Sigmoid colon (tissue), 7 donors: ENCODE results near the gene MMP24. TPM values are rescaled to one million over a fixed set of nuclear protein-coding genes. Genes with fewer than 3 reads are reported as not detected.

ENCODE experiments used
- DNase-seq: peaks from one replicate; pipeline ENCODE4 v3.0.0-alpha.2; 2019
- H3K27ac ChIP-seq, 4 donors: fragments of 200-600 bp; sonication (generic); one replicate each; pipeline ENCODE4 v1.5.1; 2016 to 2019; ENCODE audit warnings: mild to moderate bottlenecking in 1 of 4
- H3K27me3 ChIP-seq, 3 donors: fragments of 200-600 bp; sonication (generic); one replicate each; pipeline ENCODE4 v1.5.1; 2019; ENCODE audit warnings: mild to moderate bottlenecking in 1 of 3
- H3K36me3 ChIP-seq, 4 donors: fragments of 200-600 bp; sonication (generic); one replicate each; pipeline ENCODE4 v1.5.1; 2016 to 2019
- H3K4me1 ChIP-seq, 4 donors: fragments of 200-600 bp; sonication (generic); one replicate each; pipeline ENCODE4 v1.5.1; 2017 to 2019
- H3K4me3 ChIP-seq, 4 donors: fragments of 200-600 bp; sonication (generic); one replicate each; pipeline ENCODE4 v1.5.1; 2017 to 2019; ENCODE audit warnings: mild to moderate bottlenecking in 2 of 4, moderate library complexity in 1 of 4
- H3K9me3 ChIP-seq, 4 donors: fragments of 200-600 bp in 3 of 4; sonication (generic) in 3 of 4; one replicate each; pipeline versions ENCODE4 v1.5.1 to v1.6.1; 2013 to 2019
- EP300 ChIP-seq, 4 donors: sonication (generic); formaldehyde crosslinking; IDR thresholded peaks; one replicate each; pipeline ENCODE4 v1.6.1; 2017; ENCODE audit warnings: antibody characterized with exemption in 4 of 4
- POLR2A ChIP-seq, 2 donors: fragments of 450-650 bp; IDR thresholded peaks; one replicate each; pipeline ENCODE4 v1.6.1; 2016; ENCODE audit warnings: antibody characterized with exemption in 2 of 2, mild to moderate bottlenecking in 2 of 2, moderate library complexity in 2 of 2
- POLR2AphosphoS5 ChIP-seq, 4 donors: sonication (generic); formaldehyde crosslinking; IDR thresholded peaks; one replicate each; pipeline ENCODE4 v1.6.1; 2017; ENCODE audit warnings: antibody characterized with exemption in 4 of 4
- WGBS, 2 donors: extraction: QIAGEN DNeasy Blood & Tissue Kit; methylation state at CpG; one replicate each; pipeline ENCODE4 v1.1.7; 2013; 5-methylcytosine and 5-hydroxymethylcytosine counted together
- intact Hi-C: fragments of 100-400 bp; cut with DNase I; formaldehyde crosslinking; loops from one replicate; pipeline ENCODE4 v1.15.1; 2023
- polyA plus RNA-seq, 3 donors: library from polyadenylated mRNA; stranded (reverse); fragments of 200-250 nt; gene quantifications; one replicate each; pipeline ENCODE4 v1.2.3, GENCODE V29; 2013
- total RNA-seq, 4 donors: library from RNA; depleted of rRNA; stranded (reverse); fragments of >200 nt; gene quantifications; one replicate each; pipeline ENCODE4 v1.1.0, GENCODE V29; 2016
- TF ChIP-seq, protein P1 (sequence below), 4 experiments: fragments of 450-650 bp in 3 of 4; fragments of 200-600 bp in 1 of 4; IDR thresholded peaks; one replicate each; pipeline ENCODE4 v1.5.1; 2016 to 2019; ENCODE audit warnings: antibody characterized with exemption in 4 of 4, mild to moderate bottlenecking in 3 of 4, moderate library complexity in 2 of 4
- donor health status: healthy with polysubstance abuse.
- donor health status: Bipolar disorder and iron deficiency.
- donor health status: healthy.

Gene MMP24
- total and polyA plus RNA-seq, 7 donors = under 0.01 to 1.4 (median 0.46) TPM

DNA sequence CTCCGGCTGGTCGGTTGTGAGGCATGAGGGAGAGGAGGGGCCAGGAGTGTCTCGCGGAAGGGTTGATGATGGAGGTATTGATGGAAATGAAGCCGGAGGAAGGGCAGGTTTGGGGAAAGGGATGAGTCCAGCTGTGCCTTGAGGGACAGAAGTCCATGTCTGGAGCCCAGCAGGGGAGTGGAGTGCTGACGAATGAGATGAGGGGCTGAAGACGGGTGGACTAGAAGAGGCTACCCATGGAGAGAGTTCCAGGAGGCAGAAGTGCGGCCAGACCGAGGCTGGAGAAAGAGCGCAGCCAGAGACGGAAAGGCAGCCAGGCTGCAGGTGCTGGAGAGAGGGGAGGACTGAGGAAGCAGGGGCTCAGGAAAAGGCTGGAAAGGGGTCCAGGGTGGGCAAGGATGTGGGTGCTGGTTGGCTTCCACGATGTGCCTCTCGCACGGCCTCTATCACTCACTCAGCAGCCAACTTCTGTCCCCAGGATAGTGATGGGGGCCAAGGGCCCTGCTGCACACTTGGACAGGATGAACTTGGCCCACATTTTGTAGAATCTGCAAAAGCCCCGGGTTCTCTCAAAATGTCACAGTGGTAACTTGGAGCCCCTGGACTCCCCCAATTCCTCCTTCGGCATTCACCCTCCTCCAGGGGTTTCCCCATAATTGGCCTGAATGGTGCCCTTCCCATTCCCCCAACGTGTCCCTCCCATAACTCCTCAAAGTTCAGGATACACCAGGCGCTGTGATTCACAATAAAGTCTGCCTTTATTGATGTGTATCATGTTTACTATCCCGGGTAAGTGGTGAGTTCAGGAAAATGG lies 58.7 kb downstream of the MMP24 start:
- no peak for DNase-seq
- TF ChIP-seq POLR2A (IDR thresholded peaks at IDR 0.05) = no peak
- TF ChIP-seq, protein P1, sequence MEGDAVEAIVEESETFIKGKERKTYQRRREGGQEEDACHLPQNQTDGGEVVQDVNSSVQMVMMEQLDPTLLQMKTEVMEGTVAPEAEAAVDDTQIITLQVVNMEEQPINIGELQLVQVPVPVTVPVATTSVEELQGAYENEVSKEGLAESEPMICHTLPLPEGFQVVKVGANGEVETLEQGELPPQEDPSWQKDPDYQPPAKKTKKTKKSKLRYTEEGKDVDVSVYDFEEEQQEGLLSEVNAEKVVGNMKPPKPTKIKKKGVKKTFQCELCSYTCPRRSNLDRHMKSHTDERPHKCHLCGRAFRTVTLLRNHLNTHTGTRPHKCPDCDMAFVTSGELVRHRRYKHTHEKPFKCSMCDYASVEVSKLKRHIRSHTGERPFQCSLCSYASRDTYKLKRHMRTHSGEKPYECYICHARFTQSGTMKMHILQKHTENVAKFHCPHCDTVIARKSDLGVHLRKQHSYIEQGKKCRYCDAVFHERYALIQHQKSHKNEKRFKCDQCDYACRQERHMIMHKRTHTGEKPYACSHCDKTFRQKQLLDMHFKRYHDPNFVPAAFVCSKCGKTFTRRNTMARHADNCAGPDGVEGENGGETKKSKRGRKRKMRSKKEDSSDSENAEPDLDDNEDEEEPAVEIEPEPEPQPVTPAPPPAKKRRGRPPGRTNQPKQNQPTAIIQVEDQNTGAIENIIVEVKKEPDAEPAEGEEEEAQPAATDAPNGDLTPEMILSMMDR (IDR thresholded peaks at IDR 0.05) = no peak
- no peak for TF ChIP-seq EP300 (IDR thresholded peaks at IDR 0.05)
- TF ChIP-seq POLR2AphosphoS5 (IDR thresholded peaks at IDR 0.05) = no peak
- Histone ChIP-seq H3K27me3 (no peaks in the 10 kb centered on the region), H3K36me3 (peaks cover 3 to 7% (median 4%) of the 10 kb centered on the region in 4 donors), H3K4me1 (peaks cover 0 to 23% (median 21%) of the 10 kb centered on the region in 4 donors), H3K9me3 (no peaks in the 10 kb centered on the region), H3K27ac (peak overlapping the region; percentile 80 to 86 (median 82)), H3K4me3 (peak overlapping the region; percentile 70 to 91 (median 74))
- intact Hi-C loops = no loop called here
- WGBS, 2 donors = 45 to 56% methylated on average over 19 of the region's 19 CpGs

DNA sequence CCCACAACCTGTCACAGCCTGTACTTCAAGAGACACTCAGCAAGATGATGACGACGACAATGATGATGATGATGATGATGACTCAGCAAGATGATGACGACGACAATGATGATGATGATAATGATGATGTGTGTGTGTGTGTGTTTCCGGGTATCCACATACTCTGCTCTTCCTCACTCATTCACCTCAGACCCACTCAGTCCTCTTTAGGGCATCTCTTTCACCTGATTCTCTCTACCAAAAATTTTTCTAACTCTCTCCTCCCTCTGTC lies 59.3 kb downstream of the MMP24 start:
- no peaks in the 10 kb centered on the region for H3K27me3 ChIP-seq
- peaks cover 0 to 2% (median 0%) of the 10 kb centered on the region in 4 donors for H3K36me3 ChIP-seq
- peaks cover 0 to 23% (median 21%) of the 10 kb centered on the region in 4 donors for H3K4me1 ChIP-seq
- H3K27ac ChIP-seq = no peak overlapping the region
- no peak overlapping the region for H3K4me3 ChIP-seq
- intact Hi-C loops = no loop called here
- TF ChIP-seq, protein P1 (IDR thresholded peaks at IDR 0.05) = no peak
- TF ChIP-seq POLR2AphosphoS5 (IDR thresholded peaks at IDR 0.05) = no peak
- no peak for TF ChIP-seq EP300 (IDR thresholded peaks at IDR 0.05)
- TF ChIP-seq POLR2A (IDR thresholded peaks at IDR 0.05) = no peak
- 34 to 69% methylated on average over 5 of the region's 5 CpGs for WGBS, 2 donors
- no peaks in the 10 kb centered on the region for H3K9me3 ChIP-seq
- DNase-seq = no peak

DNA sequence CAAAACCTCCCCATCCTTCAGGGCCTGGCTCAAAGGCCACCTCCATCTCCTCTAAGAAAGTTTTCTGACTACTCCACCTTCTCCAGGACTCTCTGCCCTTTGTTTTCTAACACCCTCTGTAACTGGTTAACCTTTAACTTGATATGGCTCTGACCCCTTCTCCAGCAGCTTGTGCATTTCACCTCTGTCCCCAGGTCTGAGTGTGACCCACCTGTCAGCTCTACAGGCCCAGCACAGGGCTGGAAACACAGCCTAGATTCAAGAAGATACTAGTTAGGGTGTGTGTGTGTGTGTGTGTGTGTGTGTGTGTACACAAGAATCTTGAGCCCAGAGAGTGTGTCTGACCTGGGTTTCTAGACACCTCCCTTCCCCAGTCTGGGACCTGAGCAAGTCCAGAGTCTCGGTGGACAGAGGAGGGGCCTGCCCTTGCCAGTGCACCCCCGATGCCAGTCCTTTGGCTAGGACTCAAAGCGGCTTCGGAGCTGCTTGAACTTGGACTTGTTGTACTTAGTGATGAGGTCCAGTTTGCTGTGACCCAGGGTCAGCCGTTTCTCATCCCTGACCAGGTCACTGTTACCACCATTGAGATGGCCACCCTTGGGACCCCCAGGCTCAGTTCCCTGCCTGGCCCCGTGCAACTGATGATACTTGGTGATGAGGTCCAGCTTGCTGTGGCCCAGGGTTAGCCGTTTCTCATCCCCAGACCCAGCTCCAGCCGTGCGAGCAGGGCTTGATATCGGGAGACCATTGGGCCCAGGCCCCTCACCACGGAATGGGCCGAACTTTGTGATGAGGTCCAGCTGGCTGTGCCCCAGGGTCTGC lies 59.8 kb downstream of the MMP24 start:
- Histone ChIP-seq H3K27me3 (no peaks in the 10 kb centered on the region), H3K27ac (no peak overlapping the region), H3K9me3 (no peaks in the 10 kb centered on the region), H3K4me3 (no peak overlapping the region), H3K36me3 (no peaks in the 10 kb centered on the region), H3K4me1 (peaks cover 0 to 23% (median 21%) of the 10 kb centered on the region in 4 donors)
- WGBS, 2 donors = 75 to 90% methylated on average over 12 of the region's 12 CpGs
- no peak for DNase-seq
- intact Hi-C loops = no loop called here
- TF ChIP-seq EP300 (IDR thresholded peaks at IDR 0.05) (no peak), POLR2AphosphoS5 (IDR thresholded peaks at IDR 0.05) (no peak), POLR2A (IDR thresholded peaks at IDR 0.05) (no peak)
- TF ChIP-seq, protein P1 (IDR thresholded peaks at IDR 0.05) = no peak

DNA sequence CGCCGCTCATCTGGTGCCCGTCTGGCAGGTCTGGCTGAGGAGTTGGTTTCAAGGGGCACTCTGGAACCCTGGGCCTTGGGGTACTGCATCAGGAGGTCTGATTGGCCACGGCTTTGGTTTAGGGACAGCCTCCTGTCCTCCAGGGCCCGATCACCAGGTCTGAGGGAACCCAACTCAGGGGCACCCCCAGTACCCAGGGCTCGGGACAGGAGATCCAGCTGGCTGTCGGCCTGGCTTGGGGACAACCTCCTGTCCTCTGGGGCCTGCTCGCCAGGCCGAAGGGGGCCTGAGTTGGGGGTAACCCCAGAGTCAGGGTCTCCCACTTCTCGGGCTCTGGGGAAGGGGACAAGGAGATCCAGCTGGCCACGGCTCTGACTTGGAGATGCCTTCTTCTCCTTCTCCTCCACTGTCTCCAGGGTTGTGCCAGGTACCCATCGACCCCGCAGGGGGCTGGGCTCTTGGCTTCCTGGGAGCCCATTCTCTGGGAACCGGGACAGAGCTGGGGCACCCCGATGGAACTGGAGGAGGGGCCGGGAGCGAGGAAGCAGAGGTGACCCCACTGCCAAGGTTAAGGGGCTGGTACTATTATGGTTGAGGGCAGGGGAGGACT lies 60.5 kb downstream of the MMP24 start:
- intact Hi-C loops = no loop called here
- Histone ChIP-seq H3K9me3 (no peaks in the 10 kb centered on the region), H3K4me1 (peaks cover 0 to 23% (median 21%) of the 10 kb centered on the region in 4 donors), H3K27ac (no peak overlapping the region), H3K27me3 (peaks cover 0 to 4% (median 0%) of the 10 kb centered on the region in 3 donors), H3K36me3 (no peaks in the 10 kb centered on the region), H3K4me3 (no peak overlapping the region)
- 88 to 94% methylated on average over 17 of the region's 17 CpGs for WGBS, 2 donors
- TF ChIP-seq, protein P1 (IDR thresholded peaks at IDR 0.05) = no peak
- no peak for TF ChIP-seq EP300 (IDR thresholded peaks at IDR 0.05)
- no peak for TF ChIP-seq POLR2AphosphoS5 (IDR thresholded peaks at IDR 0.05)
- TF ChIP-seq POLR2A (IDR thresholded peaks at IDR 0.05) = no peak
- DNase-seq = no peak
